Activated gamma-delta T cell (primary cell): ENCODE results near the gene HSPG2.
"Not testable (repeated sequence)": the region's sequence is repeated elsewhere in the genome, so short reads cannot be mapped to it uniquely, and the experiment has no call there.

Source experiments
- DNase-seq: peaks from one replicate; lab custom pipeline; 2025; lab: John Stamatoyannopoulos, UW
- total RNA-seq, 2 donors: gene quantifications; one replicate each; lab custom pipeline; 2026; lab: John Stamatoyannopoulos, UW

HSPG2 gene
- 2.5 to 19.1 reads per million in 2 donors for total RNA-seq

- DNase-seq = no peak
Measured at GRCh38 chr1:21937034-21937371, at the start of gene HSPG2. HSPG2 (minus strand) TSS chr1:21937310; CDS start chr1:21937217, 93 bp downstream.

GRCh38 chr1:21986386-21986785, 49.3 kb upstream of the HSPG2 start:
- not testable (repeated sequence) for DNase-seq

GRCh38 chr1:21985893-21986292, 48.8 kb upstream of the HSPG2 start:
- DNase-seq = not testable (repeated sequence)

GRCh38 chr1:21983539-21983938, 46.4 kb upstream of the HSPG2 start:
- not testable (repeated sequence) for DNase-seq

- DNase-seq = not testable (repeated sequence)
Measured at GRCh38 chr1:21982122-21982521, 45.0 kb upstream of the HSPG2 start.

- DNase-seq = not testable (repeated sequence)
Measured at GRCh38 chr1:21981253-21981652, 44.1 kb upstream of the HSPG2 start.

GRCh38 chr1:21980515-21981220, 43.6 kb upstream of the HSPG2 start:
- not testable (repeated sequence) for DNase-seq

GRCh38 chr1:21978209-21978608, 41.1 kb upstream of the HSPG2 start:
- not testable (repeated sequence) for DNase-seq

- not testable (repeated sequence) for DNase-seq
Measured at GRCh38 chr1:21976703-21977239, 39.7 kb upstream of the HSPG2 start, which contains the start of gene CELA3B. CELA3B (plus strand) TSS chr1:21977022; CDS start chr1:21977040, 18 bp downstream.

GRCh38 chr1:21975296-21975695, 38.2 kb upstream of the HSPG2 start:
- not testable (repeated sequence) for DNase-seq

- not testable (repeated sequence) for DNase-seq
Measured at GRCh38 chr1:21974699-21975098, 37.6 kb upstream of the HSPG2 start.

GRCh38 chr1:21973948-21974347, 36.8 kb upstream of the HSPG2 start:
- DNase-seq = not testable (repeated sequence)

- DNase-seq = not testable (repeated sequence)
Measured at GRCh38 chr1:21972973-21973441, 35.9 kb upstream of the HSPG2 start.

GRCh38 chr1:21970523-21970922, 33.4 kb upstream of the HSPG2 start:
- DNase-seq = not testable (repeated sequence)

- not testable (repeated sequence) for DNase-seq
Measured at GRCh38 chr1:21969066-21969465, 32.0 kb upstream of the HSPG2 start.

- not testable (repeated sequence) for DNase-seq
Measured at GRCh38 chr1:21967216-21967615, 30.1 kb upstream of the HSPG2 start.

GRCh38 chr1:21966247-21967000, 29.3 kb upstream of the HSPG2 start:
- no peak for DNase-seq

GRCh38 chr1:21963477-21964217, 26.5 kb upstream of the HSPG2 start:
- no peak for DNase-seq

GRCh38 chr1:21961799-21962198, 24.7 kb upstream of the HSPG2 start:
- DNase-seq = no peak

- no peak for DNase-seq
Measured at GRCh38 chr1:21961337-21961736, 24.2 kb upstream of the HSPG2 start.

- DNase-seq = no peak
Measured at GRCh38 chr1:21956720-21957552, 19.8 kb upstream of the HSPG2 start.
